ENCODE measurements around the gene PAXX.

The PAXX gene

DNA sequence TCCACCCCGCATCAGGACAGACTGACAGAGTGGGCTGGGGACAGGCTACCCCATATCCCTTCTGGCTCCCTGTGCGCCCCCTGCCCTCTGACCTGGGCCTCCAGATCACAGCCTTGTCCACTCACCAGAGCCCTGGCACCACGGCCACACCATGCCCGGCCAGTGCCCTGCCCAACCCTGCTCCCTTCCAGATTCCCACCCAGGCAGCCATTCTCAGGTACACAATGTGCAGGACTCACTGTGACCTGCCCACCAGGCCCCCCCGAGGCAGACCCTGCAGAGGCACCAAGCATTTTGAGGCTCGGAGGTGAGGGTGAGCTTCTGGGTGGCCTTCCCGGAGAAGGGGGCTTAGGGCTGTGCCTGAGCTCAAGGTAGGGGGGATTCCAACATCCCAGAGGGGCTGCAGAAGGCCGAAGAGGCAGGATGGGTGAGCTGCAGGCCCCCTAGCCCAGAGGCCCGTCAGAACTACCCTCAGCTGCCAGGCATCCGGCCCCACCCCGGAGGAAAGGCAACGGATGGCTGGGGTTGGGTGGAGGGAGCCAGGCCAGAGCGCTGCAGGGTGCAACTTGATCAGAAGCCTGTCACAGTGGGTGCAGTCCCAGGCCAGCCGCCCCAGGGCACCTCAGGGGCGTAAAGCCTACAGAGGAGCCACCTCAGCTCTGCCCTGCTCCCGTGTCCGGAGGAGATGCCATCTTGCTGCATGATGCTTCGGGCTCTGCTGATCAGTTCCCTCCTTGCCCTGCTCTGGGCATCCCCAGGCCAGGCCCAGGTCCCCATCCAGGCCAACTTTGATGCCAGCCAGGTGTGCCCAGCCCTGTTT, 9.8 kb upstream of the PAXX start, which contains the start of gene LCNL1:
Gene LCNL1, plus strand, starts transcription at position 762 of the 820 bp plus-strand sequence. CDS start 594 bp downstream, outside the sequence.
- H3K79me1 ChIP-seq (replicated peaks; ENCODE audit: low read length, poor library complexity, severe bottlenecking): no peaks in the 10 kb centered on the region
- 91% methylated on average over 18 of the region's 18 CpGs for WGBS
- peaks cover 0 to 4% of the 10 kb centered on the region in 2 experiments for H3K36me3 ChIP-seq (ENCODE audit: control insufficient read depth in 1 of 2, insufficient read depth in 2 of 2, low read depth in 1 of 2, low read length in 2 of 2)

DNA sequence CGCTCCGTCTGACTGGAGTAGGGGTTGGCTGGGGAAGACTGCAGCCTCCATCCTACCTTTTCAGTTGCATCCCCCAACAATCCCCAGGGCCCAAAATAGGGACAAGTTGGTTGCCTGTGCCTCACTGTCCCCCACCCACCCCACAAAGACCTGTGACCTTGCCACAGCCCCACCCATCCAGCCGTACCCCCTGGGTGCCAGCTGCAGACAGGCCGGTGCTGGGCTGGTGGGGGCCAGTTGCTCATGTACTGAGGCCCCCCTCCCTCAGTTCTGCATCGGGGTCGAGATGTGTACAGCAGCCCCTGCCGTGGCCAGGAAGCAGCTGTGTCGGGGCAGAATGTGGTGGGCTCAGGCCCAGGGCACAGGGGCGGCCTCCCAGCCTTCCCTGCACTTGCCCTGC, 9.1 kb upstream of the PAXX start:
- H2AFZ ChIP-seq (ENCODE audit: low read depth, low read length): no peak overlapping the region
- H4K8ac ChIP-seq (ENCODE audit: low read length): no peak overlapping the region
- H3K9ac ChIP-seq (ENCODE audit: low read length): no peak overlapping the region
- H3K4ac ChIP-seq (ENCODE audit: low read depth in 1 of 2, low read length in 2 of 2): no peak overlapping the region
- H3K79me1 ChIP-seq (replicated peaks; ENCODE audit: low read length, poor library complexity, severe bottlenecking): no peaks in the 10 kb centered on the region
- no peak overlapping the region for H2BK5ac ChIP-seq (ENCODE audit: low read depth, low read length, poor library complexity, severe bottlenecking)
- peaks cover 0 to 4% of the 10 kb centered on the region in 2 experiments for H3K36me3 ChIP-seq (ENCODE audit: control insufficient read depth in 1 of 2, insufficient read depth in 2 of 2, low read depth in 1 of 2, low read length in 2 of 2)
- no peak overlapping the region for H3K4me2 ChIP-seq (ENCODE audit: low read length, poor library complexity, severe bottlenecking)
- H3K18ac ChIP-seq (ENCODE audit: low read depth in 1 of 2, low read length in 2 of 2): no peak overlapping the region
- H2AK5ac ChIP-seq (ENCODE audit: low read length, severe bottlenecking): no peak overlapping the region
- no peak for DNase-seq
- no peak overlapping the region for H2BK15ac ChIP-seq (ENCODE audit: low read depth, poor library complexity, severe bottlenecking)
- no peak overlapping the region for H4K91ac ChIP-seq (ENCODE audit: low read length)
- peaks cover 17% of the 10 kb centered on the region for H3K4me1 ChIP-seq (ENCODE audit: control insufficient read depth, insufficient read depth, low read depth, low read length)
- no peak overlapping the region for H3K4me3 ChIP-seq (ENCODE audit: insufficient read depth in 1 of 2, low read depth in 1 of 2, low read length in 2 of 2)
- H3K9me3 ChIP-seq (ENCODE audit: control insufficient read depth, low read length): no peaks in the 10 kb centered on the region
- H3K27ac ChIP-seq (ENCODE audit: low read length, poor library complexity, severe bottlenecking): no peak overlapping the region
- H3K27me3 ChIP-seq (ENCODE audit: control insufficient read depth in 1 of 2, insufficient read depth in 1 of 2, low read length in 2 of 2): peaks cover 37 to 49% of the 10 kb centered on the region in 2 experiments
- WGBS: 91% methylated on average over 9 of the region's 9 CpGs
- no peak overlapping the region for H2BK120ac ChIP-seq (ENCODE audit: low read depth, low read length)
- H3K23ac ChIP-seq (ENCODE audit: low read length in 2 of 2): no peak overlapping the region
- H2BK12ac ChIP-seq (ENCODE audit: low read length in 2 of 2): no peak overlapping the region
- no peak overlapping the region for H3K14ac ChIP-seq (ENCODE audit: low read length in 2 of 2)

More for the DNA sequence above, 9.8 kb upstream of the PAXX start, which contains the start of gene LCNL1:
- Histone ChIP-seq H2AFZ (ENCODE audit: low read depth, low read length) (no peak within 1 kb of the TSS), H3K18ac (ENCODE audit: low read depth in 1 of 2, low read length in 2 of 2) (no peak within 1 kb of the TSS), H3K9me3 (ENCODE audit: control insufficient read depth, low read length) (no peaks in the 10 kb centered on the region), H2AK5ac (ENCODE audit: low read length, severe bottlenecking) (no peak within 1 kb of the TSS), H3K23ac (ENCODE audit: low read length in 2 of 2) (no peak within 1 kb of the TSS), H3K27ac (ENCODE audit: low read length, poor library complexity, severe bottlenecking) (no peak within 1 kb of the TSS), H3K9ac (ENCODE audit: low read length) (no peak within 1 kb of the TSS), H2BK120ac (ENCODE audit: low read depth, low read length) (no peak within 1 kb of the TSS), H4K91ac (ENCODE audit: low read length) (peak within 1 kb of the TSS; percentile 43), H3K27me3 (ENCODE audit: control insufficient read depth in 1 of 2, insufficient read depth in 1 of 2, low read length in 2 of 2) (peaks cover 37 to 55% of the 10 kb centered on the region in 2 experiments), H2BK5ac (ENCODE audit: low read depth, low read length, poor library complexity, severe bottlenecking) (no peak within 1 kb of the TSS), H2BK15ac (ENCODE audit: low read depth, poor library complexity, severe bottlenecking) (no peak within 1 kb of the TSS), H2BK12ac (ENCODE audit: low read length in 2 of 2) (peak within 1 kb of the TSS in 1 of 2 experiments; percentile 7), H3K4me2 (ENCODE audit: low read length, poor library complexity, severe bottlenecking) (no peak within 1 kb of the TSS), H3K4ac (ENCODE audit: low read depth in 1 of 2, low read length in 2 of 2) (no peak within 1 kb of the TSS), H3K14ac (ENCODE audit: low read length in 2 of 2) (no peak within 1 kb of the TSS), H4K8ac (ENCODE audit: low read length) (no peak within 1 kb of the TSS), H3K4me1 (ENCODE audit: control insufficient read depth, insufficient read depth, low read depth, low read length) (peaks cover 23% of the 10 kb centered on the region), H3K4me3 (ENCODE audit: insufficient read depth in 1 of 2, low read depth in 1 of 2, low read length in 2 of 2) (no peak within 1 kb of the TSS)
- DNase-seq: no peak

DNA sequence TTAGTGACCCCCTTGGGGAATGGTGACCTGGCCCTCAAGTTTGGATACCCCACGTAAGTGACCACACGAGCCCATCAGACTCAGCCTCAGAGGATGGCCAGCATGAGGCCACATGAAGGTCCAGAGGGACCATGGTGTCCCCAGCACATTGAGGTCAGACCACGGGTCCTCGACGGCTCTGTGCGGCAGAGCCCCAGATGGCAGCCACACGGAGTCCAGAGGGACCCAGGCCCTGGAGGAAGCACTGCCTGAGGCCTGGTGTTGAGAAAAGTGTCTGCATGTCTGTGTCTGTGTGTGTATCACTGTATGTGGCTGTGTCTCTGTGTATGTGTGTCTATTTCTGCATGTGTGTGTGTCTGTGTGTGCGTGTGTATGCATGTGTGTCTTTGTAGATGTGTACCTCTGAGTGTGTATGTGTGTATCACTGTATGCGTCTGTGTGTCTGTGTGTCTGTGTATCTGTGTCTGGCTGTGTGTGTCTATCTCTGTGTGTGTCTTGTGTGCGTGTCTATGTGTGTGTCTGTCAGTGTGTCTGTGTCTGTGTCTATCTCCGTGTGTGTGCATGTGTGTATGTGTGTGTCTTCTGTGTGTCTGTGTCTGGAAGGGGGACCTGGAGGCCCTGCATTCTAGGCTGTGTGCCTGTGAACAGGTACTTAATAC, 8.4 kb upstream of the PAXX start:
- H3K4me2 ChIP-seq (ENCODE audit: low read length, poor library complexity, severe bottlenecking): no peak overlapping the region
- DNase-seq: no peak
- H3K79me1 ChIP-seq (replicated peaks; ENCODE audit: low read length, poor library complexity, severe bottlenecking): no peaks in the 10 kb centered on the region
- no peak overlapping the region for H3K18ac ChIP-seq (ENCODE audit: low read depth in 1 of 2, low read length in 2 of 2)
- H3K14ac ChIP-seq (ENCODE audit: low read length in 2 of 2): no peak overlapping the region
- H3K27me3 ChIP-seq (ENCODE audit: control insufficient read depth in 1 of 2, insufficient read depth in 1 of 2, low read length in 2 of 2): peaks cover 37 to 49% of the 10 kb centered on the region in 2 experiments
- peaks cover 16% of the 10 kb centered on the region for H3K4me1 ChIP-seq (ENCODE audit: control insufficient read depth, insufficient read depth, low read depth, low read length)
- no peaks in the 10 kb centered on the region for H3K9me3 ChIP-seq (ENCODE audit: control insufficient read depth, low read length)
- H4K91ac ChIP-seq (ENCODE audit: low read length): no peak overlapping the region
- H3K36me3 ChIP-seq (ENCODE audit: control insufficient read depth in 1 of 2, insufficient read depth in 2 of 2, low read depth in 1 of 2, low read length in 2 of 2): peaks cover 0 to 4% of the 10 kb centered on the region in 2 experiments
- H3K4ac ChIP-seq (ENCODE audit: low read depth in 1 of 2, low read length in 2 of 2): no peak overlapping the region
- H2BK15ac ChIP-seq (ENCODE audit: low read depth, poor library complexity, severe bottlenecking): no peak overlapping the region
- 77% methylated on average over 10 of the region's 11 CpGs for WGBS
- H3K4me3 ChIP-seq (ENCODE audit: insufficient read depth in 1 of 2, low read depth in 1 of 2, low read length in 2 of 2): no peak overlapping the region
- H2BK5ac ChIP-seq (ENCODE audit: low read depth, low read length, poor library complexity, severe bottlenecking): no peak overlapping the region
- no peak overlapping the region for H2BK120ac ChIP-seq (ENCODE audit: low read depth, low read length)
- H3K9ac ChIP-seq (ENCODE audit: low read length): no peak overlapping the region
- H2AK5ac ChIP-seq (ENCODE audit: low read length, severe bottlenecking): no peak overlapping the region
- H2BK12ac ChIP-seq (ENCODE audit: low read length in 2 of 2): no peak overlapping the region
- H4K8ac ChIP-seq (ENCODE audit: low read length): no peak overlapping the region
- H3K27ac ChIP-seq (ENCODE audit: low read length, poor library complexity, severe bottlenecking): no peak overlapping the region
- no peak overlapping the region for H2AFZ ChIP-seq (ENCODE audit: low read depth, low read length)
- H3K23ac ChIP-seq (ENCODE audit: low read length in 2 of 2): no peak overlapping the region

DNA sequence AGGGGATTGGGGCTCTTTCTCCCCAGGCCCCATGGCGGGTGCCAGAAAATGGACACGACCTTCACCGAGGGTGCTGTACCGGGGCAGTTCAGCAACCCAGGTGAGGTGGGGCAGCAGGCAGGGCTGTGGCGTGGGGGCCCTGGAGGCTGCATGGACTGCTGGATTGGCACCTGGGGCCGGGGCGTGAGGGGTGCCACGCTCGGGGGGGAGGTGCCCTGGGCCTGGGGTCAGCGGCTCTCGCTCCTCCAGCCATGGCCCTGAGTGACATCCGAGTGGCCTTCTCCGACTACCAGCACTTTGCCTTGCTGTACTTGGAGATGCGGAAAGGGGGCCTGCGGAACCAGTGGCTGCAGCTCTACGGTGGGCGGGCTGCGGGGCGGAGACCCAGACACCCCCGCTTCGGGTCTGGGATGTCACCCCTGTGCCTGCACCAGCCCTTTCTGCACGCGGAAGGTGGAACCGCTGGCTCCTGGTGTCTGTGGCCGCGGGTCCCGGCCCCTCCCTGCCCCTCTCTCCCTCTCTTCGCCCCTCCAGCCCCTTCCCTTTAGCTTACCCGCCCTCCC, 7.7 kb upstream of the PAXX start:
- Histone ChIP-seq H4K8ac (ENCODE audit: low read length) (no peak overlapping the region), H3K79me1 (replicated peaks; ENCODE audit: low read length, poor library complexity, severe bottlenecking) (no peaks in the 10 kb centered on the region), H3K23ac (ENCODE audit: low read length in 2 of 2) (no peak overlapping the region), H2BK15ac (ENCODE audit: low read depth, poor library complexity, severe bottlenecking) (no peak overlapping the region), H2BK120ac (ENCODE audit: low read depth, low read length) (no peak overlapping the region), H2BK12ac (ENCODE audit: low read length in 2 of 2) (no peak overlapping the region), H2AK5ac (ENCODE audit: low read length, severe bottlenecking) (no peak overlapping the region), H3K4me1 (ENCODE audit: control insufficient read depth, insufficient read depth, low read depth, low read length) (peaks cover 16% of the 10 kb centered on the region), H3K36me3 (ENCODE audit: control insufficient read depth in 1 of 2, insufficient read depth in 2 of 2, low read depth in 1 of 2, low read length in 2 of 2) (no peaks in the 10 kb centered on the region), H4K91ac (ENCODE audit: low read length) (no peak overlapping the region), H3K4me2 (ENCODE audit: low read length, poor library complexity, severe bottlenecking) (no peak overlapping the region), H3K14ac (ENCODE audit: low read length in 2 of 2) (no peak overlapping the region), H3K18ac (ENCODE audit: low read depth in 1 of 2, low read length in 2 of 2) (no peak overlapping the region), H2AFZ (ENCODE audit: low read depth, low read length) (no peak overlapping the region), H3K9me3 (ENCODE audit: control insufficient read depth, low read length) (no peaks in the 10 kb centered on the region), H3K4me3 (ENCODE audit: insufficient read depth in 1 of 2, low read depth in 1 of 2, low read length in 2 of 2) (no peak overlapping the region), H2BK5ac (ENCODE audit: low read depth, low read length, poor library complexity, severe bottlenecking) (no peak overlapping the region), H3K27me3 (ENCODE audit: control insufficient read depth in 1 of 2, insufficient read depth in 1 of 2, low read length in 2 of 2) (peaks cover 37 to 45% of the 10 kb centered on the region in 2 experiments), H3K27ac (ENCODE audit: low read length, poor library complexity, severe bottlenecking) (no peak overlapping the region), H3K4ac (ENCODE audit: low read depth in 1 of 2, low read length in 2 of 2) (no peak overlapping the region), H3K9ac (ENCODE audit: low read length) (no peak overlapping the region)
- WGBS: 61% methylated on average over 26 of the region's 29 CpGs
- no peak for DNase-seq

All from mesenchymal stem cell (in vitro differentiated cells and primary cell).